IMR-90 (cell line): Measurements from ENCODE around the gene BCL2. TPM values are rescaled to one million over a fixed set of nuclear protein-coding genes. Genes with fewer than 3 reads are reported as not detected.

Experiments
- ATAC-seq: fragments of 200-7000 bp; cut with Tn5 transposase; 2 replicates; pipeline ENCODE4 v1.9.1; 2020; ENCODE audit warnings: low read depth, mild to moderate bottlenecking, moderate library complexity
- BruUV-seq: library from RNA; stranded (reverse); fragments of 400-500 nt; replicated peaks from 2 replicates; lab custom pipeline; 2021; lab: Mats Ljungman, UMichigan
- CTCF ChIA-PET: fragments of 300-600 bp; formaldehyde crosslinking; extraction: SDS; loops from one replicate; lab custom pipeline; 2021; ENCODE audit warnings: antibody characterized with exemption; lab: Yijun Ruan, JAX
- POLR2A ChIA-PET: fragments of 300-600 bp; sonication (Branson Sonifier 250); formaldehyde crosslinking; loops from one replicate; lab custom pipeline; 2022; ENCODE audit warnings: antibody characterized with exemption; ENCODE audit not compliant: unreplicated experiment; lab: Charles Lee
- DNase-seq: peaks from one replicate; pipeline ENCODE4 v3.0.0; 2013
- H2AFZ ChIP-seq: replicated peaks from 2 replicates; pipeline ENCODE3; 2013; ENCODE audit warnings: low read length, mild to moderate bottlenecking; ENCODE audit not compliant: poor library complexity
- H2AK5ac ChIP-seq: 2 replicates; pipeline ENCODE4 v1.6.1; 2013; ENCODE audit warnings: low read depth, low read length, inconsistent platforms
- H2AK9ac ChIP-seq: replicated peaks from 2 replicates; pipeline ENCODE3; 2013; ENCODE audit warnings: mild to moderate bottlenecking, low read depth, low read length, moderate library complexity; ENCODE audit not compliant: poor library complexity
- H2BK120ac ChIP-seq: 2 replicates; pipeline ENCODE4 v1.6.1; 2013; ENCODE audit warnings: low read depth, low read length, inconsistent platforms
- H2BK15ac ChIP-seq: 3 replicates; pipeline ENCODE4 v1.6.1; 2013; ENCODE audit warnings: low read depth, low read length, inconsistent platforms
- H2BK20ac ChIP-seq: 2 replicates; pipeline ENCODE4 v1.6.1; 2013; ENCODE audit warnings: low read depth, mild to moderate bottlenecking, inconsistent platforms, low read length, moderate library complexity
- H2BK5ac ChIP-seq: 2 replicates; pipeline ENCODE4 v1.6.1; 2013; ENCODE audit warnings: mild to moderate bottlenecking, low read depth, low read length, inconsistent platforms; ENCODE audit not compliant: poor library complexity, severe bottlenecking
- H3K14ac ChIP-seq: replicated peaks from 2 replicates; pipeline ENCODE4 v1.6.1; 2013; ENCODE audit warnings: low read depth, low read length, inconsistent platforms
- H3K18ac ChIP-seq: 2 replicates; pipeline ENCODE4 v1.6.1; 2013; ENCODE audit warnings: low read depth, low read length, control low read depth
- H3K23ac ChIP-seq: 2 replicates; pipeline ENCODE4 v1.6.1; 2013; ENCODE audit warnings: low read depth, low read length, inconsistent platforms
- H3K27ac ChIP-seq: 2 replicates; pipeline ENCODE4 v1.5.1; 2013; ENCODE audit warnings: mild to moderate bottlenecking, control low read depth, low read length; ENCODE audit not compliant: insufficient read depth
- H3K27me3 ChIP-seq: 2 replicates; pipeline ENCODE4 v1.6.1; 2013; ENCODE audit warnings: low read length; ENCODE audit not compliant: control insufficient read depth, insufficient read depth
- H3K36me3 ChIP-seq: 2 replicates; pipeline ENCODE4 v1.6.1; 2013; ENCODE audit warnings: low read length, mixed read lengths; ENCODE audit not compliant: control insufficient read depth, insufficient read depth
- H3K4ac ChIP-seq: 2 replicates; pipeline ENCODE4 v1.6.1; 2013; ENCODE audit warnings: low read depth, low read length, inconsistent platforms
- H3K4me1 ChIP-seq: 2 replicates; pipeline ENCODE4 v1.6.1; 2013; ENCODE audit warnings: low read length, mixed read lengths; ENCODE audit not compliant: control insufficient read depth, insufficient read depth
- H3K4me2 ChIP-seq: 2 replicates; pipeline ENCODE4 v1.6.1; 2013; ENCODE audit warnings: low read depth, mild to moderate bottlenecking, control low read depth, low read length, moderate library complexity
- H3K4me3 ChIP-seq: 2 replicates; pipeline ENCODE4 v1.5.1; 2013; ENCODE audit warnings: low read depth, mild to moderate bottlenecking, control low read depth, low read length, moderate library complexity; ENCODE audit not compliant: insufficient read depth
- H3K56ac ChIP-seq: 2 replicates; pipeline ENCODE4 v1.6.1; 2013; ENCODE audit warnings: low read length, inconsistent platforms; ENCODE audit not compliant: insufficient read depth; ENCODE audit errors: extremely low read depth
- H3K79me1 ChIP-seq, 2 experiments: 2 replicates each; pipeline ENCODE4 v1.6.1; 2013; ENCODE audit warnings: low read length in 2 of 2, inconsistent platforms in 1 of 2, low read depth in 1 of 2
- H3K9ac ChIP-seq: 2 replicates; pipeline ENCODE4 v1.6.1; 2013; ENCODE audit warnings: low read depth, low read length, control low read depth
- H3K9me1 ChIP-seq: 2 replicates; pipeline ENCODE4 v1.6.1; 2013; ENCODE audit warnings: low read length, inconsistent platforms; ENCODE audit not compliant: insufficient read depth
- H3K9me3 ChIP-seq: 2 replicates; pipeline ENCODE4 v1.6.1; 2013; ENCODE audit warnings: low read length; ENCODE audit not compliant: control insufficient read depth, insufficient read depth
- H4K20me1 ChIP-seq: 2 replicates; pipeline ENCODE4 v1.6.1; 2013; ENCODE audit warnings: low read length, inconsistent platforms; ENCODE audit not compliant: insufficient read depth
- H4K5ac ChIP-seq: 2 replicates; pipeline ENCODE4 v1.6.1; 2013; ENCODE audit warnings: mild to moderate bottlenecking, low read depth, low read length, control low read depth
- H4K8ac ChIP-seq, 2 experiments: 2 replicates each; pipeline ENCODE4 v1.6.1; 2013; ENCODE audit warnings: low read depth in 2 of 2, low read length in 2 of 2, control low read depth in 1 of 2, inconsistent platforms in 1 of 2
- H4K91ac ChIP-seq: 2 replicates; pipeline ENCODE4 v1.6.1; 2013; ENCODE audit warnings: low read depth, low read length, inconsistent platforms; ENCODE audit not compliant: insufficient read depth
- BHLHE40 ChIP-seq: fragments of 150-350 bp; IDR thresholded peaks from 2 replicates; pipeline ENCODE4 v1.6.1; 2016; ENCODE audit warnings: mild to moderate bottlenecking, low read depth, low read length
- CEBPB ChIP-seq: IDR thresholded peaks from 2 replicates; pipeline ENCODE4 v1.6.1; 2012; ENCODE audit warnings: low read depth, low read length, improper control_type of control experiment
- CHD1 ChIP-seq: IDR thresholded peaks from 2 replicates; pipeline ENCODE4 v1.6.1; 2012; ENCODE audit warnings: low read depth, low read length, improper control_type of control experiment
- CTCF ChIP-seq: conservative IDR thresholded peaks from 2 replicates; pipeline ENCODE4 v1.5.1; 2012; ENCODE audit warnings: mild to moderate bottlenecking, low read depth, low read length, improper control_type of control experiment
- ELK1 ChIP-seq: fragments of 150-350 bp; IDR thresholded peaks from 2 replicates; pipeline ENCODE4 v1.6.1; 2016; ENCODE audit warnings: low read depth, mild to moderate bottlenecking, low read length, moderate library complexity, borderline replicate concordance
- FOS ChIP-seq: fragments of 150-350 bp; IDR thresholded peaks from 2 replicates; pipeline ENCODE4 v1.6.1; 2016; ENCODE audit warnings: low read depth, low read length
- MAFK ChIP-seq: IDR thresholded peaks from 2 replicates; pipeline ENCODE4 v1.6.1; 2012; ENCODE audit warnings: low read depth, low read length, improper control_type of control experiment
- MAZ ChIP-seq: IDR thresholded peaks from 2 replicates; pipeline ENCODE4 v1.6.1; 2012; ENCODE audit warnings: low read depth, mild to moderate bottlenecking, low read length, improper control_type of control experiment, moderate library complexity, borderline replicate concordance
- MXI1 ChIP-seq: IDR thresholded peaks from 2 replicates; pipeline ENCODE4 v1.6.1; 2012; ENCODE audit warnings: low read depth, mild to moderate bottlenecking, low read length, moderate library complexity, borderline replicate concordance
- NFE2L2 ChIP-seq: fragments of 150-350 bp; IDR thresholded peaks from 2 replicates; pipeline ENCODE4 v1.6.1; 2016; ENCODE audit warnings: low read depth, mild to moderate bottlenecking, low read length
- POLR2A ChIP-seq: IDR thresholded peaks from 2 replicates; pipeline ENCODE4 v1.6.1; 2012; ENCODE audit warnings: mild to moderate bottlenecking, low read depth, low read length
- RAD21 ChIP-seq: IDR thresholded peaks from 2 replicates; pipeline ENCODE4 v1.6.1; 2012; ENCODE audit warnings: low read length, improper control_type of control experiment
- RCOR1 ChIP-seq: IDR thresholded peaks from 2 replicates; pipeline ENCODE4 v1.6.1; 2012; ENCODE audit warnings: mild to moderate bottlenecking, low read length, improper control_type of control experiment; ENCODE audit not compliant: insufficient replicate concordance
- RFX5 ChIP-seq: IDR thresholded peaks from 2 replicates; pipeline ENCODE4 v1.8.0; 2012; ENCODE audit warnings: low read depth, mild to moderate bottlenecking, low read length, moderate library complexity
- SMC3 ChIP-seq: fragments of 150-350 bp; IDR thresholded peaks from 2 replicates; pipeline ENCODE4 v1.6.1; 2016; ENCODE audit warnings: low read depth, mild to moderate bottlenecking, antibody characterized with exemption, low read length, moderate library complexity
- USF2 ChIP-seq: fragments of 150-350 bp; IDR thresholded peaks from 2 replicates; pipeline ENCODE4 v1.6.1; 2017; ENCODE audit warnings: mild to moderate bottlenecking, antibody characterized with exemption, low read length, low read depth
- WGBS, 2 experiments: methylation state at CpG; one replicate each; pipeline versions ENCODE4 v1.1.5 to v1.1.7; 2013; ENCODE audit warnings: missing lambda C conversion rate in 2 of 2; ENCODE audit not compliant: insufficient read length in 1 of 2; ENCODE audit errors: extremely low coverage in 2 of 2; 5-methylcytosine and 5-hydroxymethylcytosine counted together
- dilution Hi-C: fragments of 300-500 bp; cut with HindIII; formaldehyde crosslinking; loops from one replicate; pipeline ENCODE4 v1.14.3; 2018; ENCODE audit warnings: low sequenced_read_pairs; ENCODE audit not compliant: unreplicated experiment
- in situ Hi-C: fragments of 300-500 bp; cut with MboI; formaldehyde crosslinking; loops from 3 replicates; pipeline ENCODE4 v1.14.3; 2019; ENCODE audit warnings: low sequenced_read_pairs, inconsistent platforms, mixed read lengths
- intact Hi-C: fragments of 100-400 bp; cut with micrococcal nuclease; formaldehyde crosslinking; loops from 2 replicates; pipeline ENCODE4 v1.10.0; 2022
- polyA plus RNA-seq, 3 experiments: library from polyadenylated mRNA; depleted of rRNA; stranded (reverse); fragments of >200 nt; gene quantifications; 2 replicates each; pipeline ENCODE4 v1.2.3, GENCODE V29; 2012; ENCODE audit warnings: low replicate concordance in 1 of 3
- total RNA-seq: library from RNA; depleted of rRNA; stranded (reverse); fragments of >200 nt; gene quantifications from 2 replicates; pipeline ENCODE4 v1.2.3, GENCODE V29; 2012

BCL2 gene
- total and polyA plus RNA-seq, 2 of the 4 experiments (the other 2 are of a cell fraction), result 0.24 to 0.54 TPM

GRCh38 chr18:63158012-63158631 is 161.4 kb downstream of the BCL2 start:
- Histone ChIP-seq H3K79me1 (no peaks in the 10 kb centered on the region), H3K4ac (no peak overlapping the region), H3K23ac (no peak overlapping the region), H3K9ac (no peak overlapping the region), H3K9me1 (peaks cover 9% of the 10 kb centered on the region), H3K27me3 (peaks cover 14% of the 10 kb centered on the region), H3K56ac (no peak overlapping the region), H2BK120ac (no peak overlapping the region), H3K27ac (no peak overlapping the region), H2AK9ac (no peak overlapping the region), H2BK5ac (no peak overlapping the region), H2BK20ac (no peak overlapping the region), H3K4me2 (no peak overlapping the region), H3K4me3 (no peak overlapping the region), H3K9me3 (no peaks in the 10 kb centered on the region), H3K18ac (no peak overlapping the region), H2AK5ac (no peak overlapping the region), H3K36me3 (no peaks in the 10 kb centered on the region), H4K5ac (no peak overlapping the region), H2BK15ac (no peak overlapping the region), H4K8ac (no peak overlapping the region), H4K91ac (no peak overlapping the region), H3K4me1 (peaks cover 6% of the 10 kb centered on the region; the same call in 1 of the 2 replicates), H2AFZ (no peak overlapping the region), H3K14ac (no peak overlapping the region), H4K20me1 (no peaks in the 10 kb centered on the region; the same call in 1 of the 2 replicates)
- DNase-seq, result no peak
- no peak for ATAC-seq
- in situ Hi-C loops, result no loop called here
- dilution Hi-C loops, result no loop called here
- WGBS, 2 experiments, result no CpG with 5 or more reads among the region's 7 CpGs
- no peak for TF ChIP-seq USF2
- no peak for TF ChIP-seq MXI1
- no peak for TF ChIP-seq RCOR1
- no peak for TF ChIP-seq RAD21
- TF ChIP-seq ELK1, result no peak
- TF ChIP-seq POLR2A, result no peak
- TF ChIP-seq MAZ, result no peak
- TF ChIP-seq RFX5, result no peak
- no peak for TF ChIP-seq FOS
- no peak for TF ChIP-seq BHLHE40
- no peak for TF ChIP-seq CHD1
- no peak for TF ChIP-seq NFE2L2
- no peak for TF ChIP-seq SMC3
- no peak for TF ChIP-seq MAFK
- TF ChIP-seq CTCF, result no peak
- no peak for TF ChIP-seq CEBPB
- ChIA-PET POLR2A (no interaction called here), CTCF (no interaction called here)
- BruUV-seq, result no TSS peak
- intact Hi-C loops, result no loop called here
